ENCODE results near the gene TMEM263. TPM values are rescaled to one million over a fixed set of nuclear protein-coding genes. Genes with fewer than 3 reads are reported as not detected.
"Not testable (repeated sequence)": the region's sequence is repeated elsewhere in the genome, so short reads cannot be mapped to it uniquely, and the experiment has no call there.

The TMEM263 gene
- total RNA-seq, 1 donor, result 194 TPM

DNA sequence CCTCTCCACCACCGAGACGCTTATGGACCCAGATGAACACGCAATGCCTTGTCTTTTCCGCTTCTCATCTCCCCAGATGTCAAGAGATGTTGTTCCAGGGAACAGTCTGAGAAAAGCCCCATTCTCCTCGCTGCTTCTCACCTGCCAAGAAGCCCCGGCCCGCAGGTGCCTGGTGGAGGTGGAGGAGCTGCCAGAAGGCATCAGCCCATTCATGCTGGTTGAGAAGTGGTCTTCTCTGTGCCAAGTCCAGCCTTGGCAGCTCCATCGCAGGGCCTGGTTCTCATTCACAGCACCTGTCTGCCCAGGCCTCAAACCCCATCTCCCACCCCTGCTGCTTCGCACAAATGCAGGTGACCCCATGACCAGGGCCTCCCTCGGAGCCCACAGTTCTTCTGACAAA, 42.3 kb upstream of the TMEM263 start:
- no peak for DNase-seq (ENCODE audit: low read depth)
- TF ChIP-seq CTCF (IDR thresholded peaks at IDR 0.05; ENCODE audit: insufficient read depth, low read depth, low read length), result no peak
- H3K4me3 ChIP-seq (ENCODE audit: low read depth, low read length), result no peak overlapping the region

DNA sequence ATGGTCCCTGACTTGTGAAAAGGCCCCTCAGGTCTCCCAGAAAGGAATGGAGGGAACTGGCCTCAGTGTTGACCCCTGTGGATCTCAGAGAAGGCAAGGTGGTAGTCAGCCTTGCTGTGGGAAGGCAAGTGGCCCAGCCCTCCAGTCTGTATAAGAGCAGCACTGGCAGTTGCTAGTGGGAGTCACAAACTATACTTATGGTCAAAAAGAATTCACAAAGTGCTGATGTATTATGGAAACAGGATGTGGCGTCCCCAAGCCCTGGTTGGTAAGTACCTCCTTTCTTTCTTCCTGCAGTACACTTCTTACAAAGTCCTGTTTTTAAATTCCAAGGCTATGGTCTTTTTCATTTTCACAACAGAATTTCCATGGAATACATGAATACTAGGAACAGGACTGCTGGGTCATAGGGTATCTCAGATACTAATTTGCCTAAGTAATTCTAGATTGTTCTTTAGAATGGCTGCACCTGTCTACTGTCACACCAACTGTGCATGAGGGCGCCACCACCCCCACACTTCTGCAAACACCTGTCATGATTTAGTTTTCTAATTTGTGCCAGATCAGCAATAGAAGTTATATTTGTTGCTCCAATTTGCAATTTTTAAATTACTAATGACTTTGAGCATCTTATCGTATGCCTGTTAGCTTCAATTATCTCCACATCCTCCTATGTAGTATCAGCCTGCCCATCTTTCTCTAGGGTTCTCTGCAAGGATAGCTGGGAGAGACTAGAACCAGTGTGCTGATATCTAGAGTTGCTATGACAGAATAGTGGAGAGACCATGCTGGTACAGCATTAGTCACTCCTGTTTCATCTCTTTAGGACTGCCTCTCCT, 40.7 kb upstream of the TMEM263 start:
- no peak for DNase-seq (ENCODE audit: low read depth)
- no peak for TF ChIP-seq CTCF (IDR thresholded peaks at IDR 0.05; ENCODE audit: insufficient read depth, low read depth, low read length)
- no peak overlapping the region for H3K4me3 ChIP-seq (ENCODE audit: low read depth, low read length)

DNA sequence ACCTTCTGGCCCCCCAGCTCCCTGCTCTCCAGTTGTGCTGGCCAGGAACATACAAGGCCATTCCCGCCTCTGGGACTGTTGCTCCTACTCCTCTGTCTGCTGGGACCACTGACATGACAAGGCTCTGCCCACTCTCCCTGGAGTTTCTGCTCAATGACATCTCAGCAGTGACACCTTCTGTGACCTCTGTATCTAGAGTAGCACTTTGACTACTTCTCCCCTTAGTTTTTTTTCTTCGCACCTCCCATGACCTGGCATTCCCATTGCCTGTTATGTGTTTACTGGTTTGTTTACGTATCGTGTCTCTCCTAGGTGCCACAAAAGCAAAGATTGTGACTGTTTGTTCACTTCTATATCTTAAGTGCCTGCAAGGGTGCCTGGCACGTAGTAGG, 40.1 kb upstream of the TMEM263 start:
- no peak overlapping the region for H3K4me3 ChIP-seq (ENCODE audit: low read depth, low read length)
- no peak for DNase-seq (ENCODE audit: low read depth)
- TF ChIP-seq CTCF (IDR thresholded peaks at IDR 0.05; ENCODE audit: insufficient read depth, low read depth, low read length), result no peak

DNA sequence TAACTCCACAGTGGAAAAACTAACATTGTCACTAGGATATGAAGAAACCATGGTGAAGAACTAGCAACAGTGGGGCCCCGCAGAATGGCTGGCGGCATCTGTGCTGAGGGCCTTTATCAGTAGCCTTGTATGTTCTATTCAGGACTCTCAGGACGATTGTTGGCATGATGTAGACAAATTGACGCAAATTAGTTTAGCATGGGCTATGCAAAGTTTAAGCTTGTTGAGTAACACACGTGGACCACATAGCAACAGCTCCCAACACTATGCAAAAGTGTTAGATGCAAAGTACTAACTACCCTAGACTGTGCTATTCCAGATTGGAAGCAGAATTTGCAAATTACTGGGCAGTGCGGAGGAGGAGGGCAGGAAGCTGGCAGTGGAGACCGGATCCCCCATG, 38.2 kb upstream of the TMEM263 start:
- TF ChIP-seq CTCF (IDR thresholded peaks at IDR 0.05; ENCODE audit: insufficient read depth, low read depth, low read length), result no peak
- no peak for DNase-seq (ENCODE audit: low read depth)
- H3K4me3 ChIP-seq (ENCODE audit: low read depth, low read length), result no peak overlapping the region

GRCh38 chr12:106918746-106919145, 37.0 kb upstream of the TMEM263 start:
- DNase-seq (ENCODE audit: low read depth), result peak; percentile 25
- no peak overlapping the region for H3K4me3 ChIP-seq (ENCODE audit: low read depth, low read length)
- TF ChIP-seq CTCF (IDR thresholded peaks at IDR 0.05; ENCODE audit: insufficient read depth, low read depth, low read length), result peak; percentile 58

GRCh38 chr12:106919910-106920544, 35.7 kb upstream of the TMEM263 start:
- DNase-seq (ENCODE audit: low read depth), result peak; percentile 66

GRCh38 chr12:106921976-106922375, 33.7 kb upstream of the TMEM263 start:
- H3K4me3 ChIP-seq (ENCODE audit: low read depth, low read length); DNase-seq (ENCODE audit: low read depth): not testable (repeated sequence)

More at GRCh38 chr12:106919910-106920544, 35.7 kb upstream of the TMEM263 start:
- H3K4me3 ChIP-seq (ENCODE audit: low read depth, low read length), result no peak overlapping the region
- peak; percentile 65 for TF ChIP-seq CTCF (IDR thresholded peaks at IDR 0.05; ENCODE audit: insufficient read depth, low read depth, low read length)

- not testable (repeated sequence) for DNase-seq (ENCODE audit: low read depth); H3K4me3 ChIP-seq (ENCODE audit: low read depth, low read length)
Measured at GRCh38 chr12:106923594-106923993, 32.1 kb upstream of the TMEM263 start.
